B cell (primary cell): ENCODE results near the gene NUB1. TPM values are rescaled to one million over a fixed set of nuclear protein-coding genes. Genes with fewer than 3 reads are reported as not detected.

Experiments
- ATAC-seq: fragments of 200-7000 bp; cut with Tn5 transposase; one replicate; pipeline ENCODE4 v1.10.0; 2021; ENCODE audit warnings: low read depth, mild to moderate bottlenecking, moderate number of reproducible peaks, moderate library complexity
- CTCF ChIA-PET: fragments of 350-600 bp; sonication (Branson Sonifier 250); formaldehyde crosslinking; loops from one replicate; lab custom pipeline; 2021; ENCODE audit warnings: antibody characterized with exemption, inconsistent platforms; lab: Charles Lee
- POLR2A ChIA-PET: fragments of 350-600 bp; sonication (Branson Sonifier 250); formaldehyde crosslinking; loops from one replicate; lab custom pipeline; 2021; ENCODE audit warnings: antibody characterized with exemption; lab: Charles Lee
- DNase-seq: peaks from one replicate; pipeline ENCODE4 v3.0.0; 2013
- H2AFZ ChIP-seq: 2 replicates; pipeline ENCODE4 v1.6.1; 2012; ENCODE audit warnings: mild to moderate bottlenecking, low read depth, low read length; ENCODE audit not compliant: insufficient read depth, poor library complexity, severe bottlenecking
- H3K27ac ChIP-seq, 2 donors: 1 replicate in 1 of 2; 2 replicates in 1 of 2; pipeline ENCODE4 v1.5.1; 2012 to 2013; ENCODE audit warnings: low read length in 2 of 2, mild to moderate bottlenecking in 2 of 2, moderate library complexity in 1 of 2
- H3K27me3 ChIP-seq, 4 experiments: fragments of 200-600 bp in 1 of 4; sonication (generic) in 1 of 4; replicated peaks in 1 of 4; 1 replicate in 2 of 4; 2 replicates in 2 of 4; pipeline versions ENCODE4 v1.6.1 to v1.7.0; 2013 to 2016; ENCODE audit warnings: low read length in 3 of 4, mild to moderate bottlenecking in 2 of 4, mixed read lengths in 1 of 4, moderate library complexity in 1 of 4; ENCODE audit not compliant: insufficient read depth in 4 of 4, control insufficient read depth in 3 of 4; ENCODE audit errors: control extremely low read depth in 1 of 4
- H3K36me3 ChIP-seq, 2 experiments: replicated peaks in 1 of 2; 1 replicate in 1 of 2; 2 replicates in 1 of 2; pipeline versions ENCODE4 v1.6.1 to v1.7.1; 2013; ENCODE audit warnings: low read length in 1 of 2; ENCODE audit not compliant: insufficient read depth in 2 of 2, control insufficient read depth in 1 of 2; ENCODE audit errors: control extremely low read depth in 1 of 2, extremely low read depth in 1 of 2
- H3K4me1 ChIP-seq, 2 donors: fragments of 200-600 bp in 1 of 2; sonication (generic) in 1 of 2; 1 replicate in 1 of 2; 2 replicates in 1 of 2; pipeline versions ENCODE4 v1.5.1 to v1.6.1; 2013 to 2017; ENCODE audit warnings: low read length in 2 of 2; ENCODE audit not compliant: control insufficient read depth in 2 of 2, insufficient read depth in 2 of 2
- H3K4me2 ChIP-seq: replicated peaks from 2 replicates; pipeline ENCODE3; 2012; ENCODE audit warnings: mild to moderate bottlenecking, low read depth, low read length; ENCODE audit not compliant: poor library complexity, severe bottlenecking
- H3K4me3 ChIP-seq, 5 experiments: fragments of 200-600 bp in 1 of 5; sonication (generic) in 1 of 5; 1 replicate in 3 of 5; 2 replicates in 2 of 5; pipeline versions ENCODE4 v1.5.1 to v1.7.0; 2011 to 2016; ENCODE audit warnings: low read length in 4 of 5, mild to moderate bottlenecking in 4 of 5, low read depth in 2 of 5, control low read depth in 1 of 5, moderate library complexity in 1 of 5; ENCODE audit not compliant: insufficient read depth in 1 of 5; ENCODE audit errors: control extremely low read depth in 1 of 5, extremely low read depth in 1 of 5
- H3K79me2 ChIP-seq: fragments of 200-600 bp; sonication (generic); one replicate; pipeline ENCODE4 v1.6.0; 2016; ENCODE audit warnings: low read length; ENCODE audit not compliant: control insufficient read depth, insufficient read depth
- H3K9ac ChIP-seq: fragments of 200-600 bp; sonication (generic); 2 replicates; pipeline ENCODE4 v1.6.1; 2017; ENCODE audit warnings: mild to moderate bottlenecking, low read length, moderate library complexity
- H3K9me3 ChIP-seq, 3 donors: one replicate each; pipeline versions ENCODE4 v1.6.1 to v1.7.1; 2013; ENCODE audit warnings: low read length in 2 of 3; ENCODE audit not compliant: control insufficient read depth in 2 of 3, insufficient read depth in 1 of 3; ENCODE audit errors: control extremely low read depth in 1 of 3
- H4K20me1 ChIP-seq: 2 replicates; pipeline ENCODE4 v1.6.0; 2012; ENCODE audit warnings: mild to moderate bottlenecking, low read length; ENCODE audit not compliant: insufficient read depth, control insufficient read depth, poor library complexity, severe bottlenecking
- H3K27ac Mint-ChIP-seq: one replicate; pipeline ENCODE4 v1.8.0; 2021; ENCODE audit warnings: mixed read lengths
- H3K27me3 Mint-ChIP-seq: one replicate; pipeline ENCODE4 v1.8.0; 2021; ENCODE audit warnings: mixed read lengths
- H3K4me1 Mint-ChIP-seq: one replicate; pipeline ENCODE4 v1.8.0; 2021; ENCODE audit warnings: mixed read lengths
- H3K4me3 Mint-ChIP-seq: one replicate; pipeline ENCODE4 v1.8.0; 2021; ENCODE audit warnings: mixed read lengths
- H3K9me3 Mint-ChIP-seq: one replicate; pipeline ENCODE4 v1.8.0; 2022; ENCODE audit warnings: mixed read lengths; ENCODE audit not compliant: insufficient read depth
- EZH2 ChIP-seq: IDR thresholded peaks from 2 replicates; pipeline ENCODE4 v1.6.1; 2012; ENCODE audit warnings: borderline replicate concordance, low read depth, mild to moderate bottlenecking, moderate library complexity, low read length; ENCODE audit not compliant: insufficient read depth, poor library complexity, severe bottlenecking
- WGBS: methylation state at CpG from one replicate; pipeline ENCODE4 v1.1.5; 2013; ENCODE audit warnings: missing lambda C conversion rate; ENCODE audit not compliant: insufficient coverage; 5-methylcytosine and 5-hydroxymethylcytosine counted together
- intact Hi-C: fragments of 100-400 bp; cut with micrococcal nuclease; formaldehyde crosslinking; loops from one replicate; pipeline ENCODE4 v1.10.0; 2022
- polyA plus RNA-seq: library from polyadenylated mRNA; depleted of rRNA; stranded (reverse); fragments of >200 nt; gene quantifications from 2 replicates; pipeline ENCODE4 v1.2.3, GENCODE V29; 2012
- total RNA-seq, 2 donors: library from RNA; stranded (reverse); fragments of 120-200 nt in 1 of 2; gene quantifications; 1 replicate in 1 of 2; 2 replicates in 1 of 2; pipeline versions ENCODE4 v1.2.3 to v1.2.4, GENCODE V29; 2013 to 2022
- TF ChIP-seq, protein P1 (sequence below): fragments of 200-600 bp; IDR thresholded peaks from one replicate; pipeline ENCODE4 v1.8.0; 2022; ENCODE audit warnings: antibody characterized with exemption, mild to moderate bottlenecking

NUB1 gene
- total and polyA plus RNA-seq, 2 donors (not counting 1 experiment from before 2014, with no cell fraction given) = 55.0 to 104 TPM

DNA sequence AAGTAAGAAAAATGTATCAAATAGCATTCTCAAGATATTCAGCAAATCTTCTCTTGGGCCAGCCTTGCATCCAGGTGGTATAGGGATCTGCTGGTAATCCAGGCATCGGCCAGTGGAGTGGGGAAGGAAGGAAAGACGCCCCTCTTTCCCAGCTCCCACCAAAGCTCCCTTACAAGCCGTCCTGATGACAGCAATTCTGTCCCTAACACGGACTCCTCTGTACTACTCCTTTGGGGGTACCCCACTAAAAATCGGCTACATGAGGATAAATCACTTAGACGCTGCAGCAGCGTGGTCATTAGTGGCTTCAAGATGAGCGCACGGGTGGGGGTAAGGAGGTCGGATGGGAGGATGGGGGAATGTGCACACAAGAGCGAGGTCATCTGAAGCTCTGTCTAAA lies 24.7 kb upstream of the NUB1 start:
- WGBS = 87% methylated on average over 6 of the region's 11 CpGs
- Mint-ChIP-seq H3K27ac (no peak overlapping the region), H3K27me3 (no peaks in the 10 kb centered on the region), H3K4me1 (peaks cover 2% of the 10 kb centered on the region), H3K4me3 (no peak overlapping the region), H3K9me3 (peaks cover 7% of the 10 kb centered on the region)
- intact Hi-C loops = no loop called here
- Histone ChIP-seq H2AFZ (no peak overlapping the region), H4K20me1 (no peaks in the 10 kb centered on the region), H3K9ac (no peak overlapping the region), H3K27ac (no peak overlapping the region), H3K79me2 (no peaks in the 10 kb centered on the region), H3K36me3 (no peaks in the 10 kb centered on the region), H3K4me2 (no peak overlapping the region), H3K4me1 (peaks cover 0 to 3% of the 10 kb centered on the region in 2 donors), H3K9me3 (peaks cover 0 to 32% (median 25%) of the 10 kb centered on the region in 3 donors), H3K4me3 (no peak overlapping the region), H3K27me3 (peaks cover 0 to 4% (median 0%) of the 10 kb centered on the region in 4 experiments)
- ChIA-PET CTCF (interaction anchor here (1.0 to 9.5 kb wide), 8 partner anchors 10 to 131 kb away, joined by 3 to 225 read pairs (median 40); partner anchors contain the start of gene NUB1), POLR2A (no interaction called here)
- ATAC-seq = no peak
- TF ChIP-seq, protein P1, sequence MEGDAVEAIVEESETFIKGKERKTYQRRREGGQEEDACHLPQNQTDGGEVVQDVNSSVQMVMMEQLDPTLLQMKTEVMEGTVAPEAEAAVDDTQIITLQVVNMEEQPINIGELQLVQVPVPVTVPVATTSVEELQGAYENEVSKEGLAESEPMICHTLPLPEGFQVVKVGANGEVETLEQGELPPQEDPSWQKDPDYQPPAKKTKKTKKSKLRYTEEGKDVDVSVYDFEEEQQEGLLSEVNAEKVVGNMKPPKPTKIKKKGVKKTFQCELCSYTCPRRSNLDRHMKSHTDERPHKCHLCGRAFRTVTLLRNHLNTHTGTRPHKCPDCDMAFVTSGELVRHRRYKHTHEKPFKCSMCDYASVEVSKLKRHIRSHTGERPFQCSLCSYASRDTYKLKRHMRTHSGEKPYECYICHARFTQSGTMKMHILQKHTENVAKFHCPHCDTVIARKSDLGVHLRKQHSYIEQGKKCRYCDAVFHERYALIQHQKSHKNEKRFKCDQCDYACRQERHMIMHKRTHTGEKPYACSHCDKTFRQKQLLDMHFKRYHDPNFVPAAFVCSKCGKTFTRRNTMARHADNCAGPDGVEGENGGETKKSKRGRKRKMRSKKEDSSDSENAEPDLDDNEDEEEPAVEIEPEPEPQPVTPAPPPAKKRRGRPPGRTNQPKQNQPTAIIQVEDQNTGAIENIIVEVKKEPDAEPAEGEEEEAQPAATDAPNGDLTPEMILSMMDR = no peak
- TF ChIP-seq EZH2 = no peak
- DNase-seq = peak; percentile 4

DNA sequence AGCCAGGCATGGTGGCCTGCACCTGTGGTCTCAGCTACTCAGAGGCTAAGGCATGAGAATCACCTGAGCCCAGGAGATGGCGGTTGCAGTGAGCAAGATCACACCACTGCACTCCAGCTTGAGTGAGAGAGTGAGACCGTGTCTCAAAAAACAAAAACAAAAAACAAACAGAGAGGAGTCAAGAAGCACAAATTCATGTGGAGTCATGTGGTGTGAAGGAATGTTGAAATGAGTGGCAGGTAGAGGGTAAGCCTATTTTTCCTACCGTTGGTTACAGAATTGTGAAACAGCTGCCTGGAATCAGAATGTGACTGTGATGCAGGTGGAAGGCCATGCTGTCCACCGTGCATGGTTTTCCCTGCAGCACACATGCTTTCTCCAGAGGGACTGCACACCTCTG lies 23.7 kb upstream of the NUB1 start:
- Mint-ChIP-seq H3K4me1 (peaks cover 2% of the 10 kb centered on the region), H3K27ac (no peak overlapping the region), H3K9me3 (peaks cover 7% of the 10 kb centered on the region), H3K4me3 (no peak overlapping the region), H3K27me3 (no peaks in the 10 kb centered on the region)
- ChIA-PET POLR2A (interaction anchor here (0.7 kb wide), 1 partner anchor 1772 kb away, joined by 11 read pairs; no protein-coding TSS in a partner anchor), CTCF (interaction anchor here (0.6 to 9.5 kb wide), 5 partner anchors 23 to 190 kb away, joined by 3 to 225 read pairs (median 81); partner anchors contain the start of gene NUB1)
- ATAC-seq = no peak
- H3K4me3 ChIP-seq = no peak overlapping the region
- intact Hi-C loops = no loop called here
- 90% methylated on average over 3 of the region's 4 CpGs for WGBS
- no peaks in the 10 kb centered on the region for H3K36me3 ChIP-seq
- H3K4me1 ChIP-seq = peaks cover 0 to 3% of the 10 kb centered on the region in 2 donors
- no peak for TF ChIP-seq EZH2
- TF ChIP-seq, protein P1 = no peak
- H3K9me3 ChIP-seq = peaks cover 0 to 32% (median 28%) of the 10 kb centered on the region in 3 donors
- DNase-seq = no peak
- no peak overlapping the region for H3K9ac ChIP-seq
- H3K79me2 ChIP-seq = no peaks in the 10 kb centered on the region
- H2AFZ ChIP-seq = no peak overlapping the region
- no peak overlapping the region for H3K27ac ChIP-seq
- no peaks in the 10 kb centered on the region for H4K20me1 ChIP-seq
- H3K27me3 ChIP-seq = no peaks in the 10 kb centered on the region
- no peak overlapping the region for H3K4me2 ChIP-seq
